RKO (cell line): ENCODE results near the gene COX20.
"Not testable (repeated sequence)": the region's sequence is repeated elsewhere in the genome, so short reads cannot be mapped to it uniquely, and the experiment has no call there.

Experiments
- DNase-seq: peaks from one replicate; pipeline ENCODE4 v3.0.0-alpha.2; 2016; ENCODE audit warnings: low spot score

Gene COX20

DNA sequence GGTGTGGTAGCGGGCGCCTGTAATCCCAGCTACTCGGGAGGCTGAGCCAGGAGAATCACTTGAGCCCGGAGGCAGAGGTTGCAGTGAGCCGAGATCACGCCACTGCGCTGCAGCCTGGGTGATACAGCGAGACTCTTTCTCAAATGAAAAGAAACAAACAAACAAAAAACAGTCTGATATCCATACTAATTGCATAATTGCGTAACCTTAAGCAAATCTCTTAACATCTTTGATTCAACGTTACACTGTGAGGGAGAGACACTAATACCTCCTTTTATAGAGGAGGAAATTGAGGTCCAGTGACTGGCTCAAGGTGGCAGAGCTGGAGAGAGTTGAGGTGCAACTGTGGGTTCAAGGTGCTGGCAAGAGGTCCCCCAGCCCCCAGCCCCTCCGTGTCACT lies 12.6 kb upstream of the COX20 start:
- no peak for DNase-seq

DNA sequence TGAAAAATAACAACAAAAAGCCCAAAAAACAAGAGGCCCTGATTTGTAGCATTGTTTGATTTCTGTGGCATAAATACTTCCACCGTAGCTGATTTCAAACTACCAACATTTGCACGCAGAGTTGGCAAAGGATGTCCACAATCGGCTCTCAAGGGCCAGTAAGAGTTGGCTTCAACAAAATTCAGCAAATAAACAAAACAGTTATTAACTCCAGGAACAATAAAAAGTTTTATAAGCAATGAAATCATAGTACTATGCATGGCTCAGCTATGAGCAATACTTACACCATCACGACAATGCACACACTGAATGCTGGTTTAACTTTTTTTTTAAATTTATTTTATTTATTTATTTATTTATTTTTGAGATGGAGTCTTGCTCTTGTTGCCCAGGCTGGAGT lies 8.7 kb upstream of the COX20 start:
- DNase-seq = no peak

DNA sequence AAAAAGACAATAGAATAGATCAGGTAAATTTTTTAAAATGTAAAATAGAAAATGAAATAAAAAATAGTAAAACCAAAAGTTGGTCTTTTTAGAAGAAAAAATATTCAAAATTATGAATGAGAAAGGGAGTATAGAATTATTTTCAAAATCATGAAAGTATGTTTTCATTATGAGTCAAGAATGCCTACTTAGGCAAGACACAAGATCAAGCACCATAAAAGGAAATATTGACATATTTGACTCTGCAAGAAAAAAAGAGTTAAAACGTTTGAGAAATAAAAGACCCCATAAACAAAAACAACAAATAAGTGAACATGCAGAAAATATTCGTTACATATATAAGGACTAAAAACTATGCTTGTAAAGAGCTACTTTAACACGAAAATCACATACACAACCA lies 4.8 kb upstream of the COX20 start:
- no peak for DNase-seq

GRCh38 chr1:244833260-244833659 lies 2.2 kb upstream of the COX20 start:
- not testable (repeated sequence) for DNase-seq

- DNase-seq = peak; percentile 89
These were observed 1.5 kb upstream of the COX20 start for GRCh38 chr1:244833734-244834542.

DNA sequence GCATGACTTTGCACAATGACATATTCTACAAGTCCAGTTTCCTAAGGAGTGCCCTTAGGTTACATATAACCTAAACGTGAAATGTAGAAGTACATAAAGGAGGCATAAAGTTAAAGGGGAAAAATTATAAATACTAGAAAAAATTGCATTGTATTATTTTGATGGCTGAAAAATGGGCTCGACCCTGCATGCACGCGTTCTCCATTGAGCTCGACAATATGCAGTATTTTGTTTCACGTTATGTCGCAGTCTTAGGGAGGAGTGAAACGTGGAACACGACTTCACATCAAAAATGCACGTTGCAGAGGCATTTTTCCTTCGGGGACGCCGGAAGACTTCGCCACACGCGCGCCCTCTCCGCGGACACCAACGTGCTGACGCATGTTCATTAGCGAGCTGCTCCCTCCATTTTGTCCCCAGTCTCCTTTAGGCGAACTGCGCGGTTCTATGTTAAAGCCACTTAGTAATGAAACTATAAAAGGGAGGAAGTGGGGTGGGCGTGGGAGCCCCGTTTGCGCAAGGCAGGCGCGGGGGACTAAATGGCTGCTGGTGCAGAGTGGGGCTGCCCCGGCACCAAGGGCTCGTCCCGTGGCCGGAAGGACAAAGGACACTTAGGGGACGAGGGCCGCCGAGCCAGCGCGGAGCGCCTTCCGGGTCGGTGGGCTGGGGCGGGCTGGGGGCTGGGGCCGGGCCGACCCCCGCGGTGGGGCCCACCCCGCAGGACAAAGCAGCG lies 749 bp upstream of the COX20 start:
- peak; percentile 94 for DNase-seq

DNA sequence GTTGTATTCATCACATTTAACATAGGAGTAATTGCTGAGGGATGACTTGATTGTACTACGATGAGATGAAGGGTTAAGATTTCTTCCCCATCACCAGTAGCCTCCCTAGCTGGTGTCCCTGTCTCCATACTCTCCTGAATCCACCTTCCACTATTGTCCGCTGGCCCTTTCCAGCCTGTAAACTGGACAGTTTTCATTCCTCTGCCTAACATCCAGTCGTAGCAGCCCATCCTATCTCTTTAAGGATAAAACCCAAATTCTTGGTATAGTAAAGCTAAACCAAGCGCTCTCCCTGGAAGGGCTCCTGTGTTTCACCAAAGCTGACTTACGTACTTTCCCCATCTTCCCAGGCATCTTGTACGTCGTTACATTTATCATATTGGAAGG lies 670 bp downstream of the COX20 start:
- DNase-seq = peak; percentile 58

GRCh38 chr1:244836584-244836983 lies 1.1 kb downstream of the COX20 start:
- DNase-seq = peak; percentile 35

- DNase-seq = peak; percentile 38
These were observed 2.3 kb downstream of the COX20 start for GRCh38 chr1:244837597-244838258.

- DNase-seq = no peak
These were observed 4.2 kb downstream of the COX20 start for GRCh38 chr1:244839656-244840055.

GRCh38 chr1:244840219-244840794 lies 4.8 kb downstream of the COX20 start:
- DNase-seq = no peak

- no peak for DNase-seq
These were observed 5.9 kb downstream of the COX20 start for GRCh38 chr1:244841273-244841927.

- DNase-seq = no peak
These were observed 7.9 kb downstream of the COX20 start for GRCh38 chr1:244843148-244843978.

DNA sequence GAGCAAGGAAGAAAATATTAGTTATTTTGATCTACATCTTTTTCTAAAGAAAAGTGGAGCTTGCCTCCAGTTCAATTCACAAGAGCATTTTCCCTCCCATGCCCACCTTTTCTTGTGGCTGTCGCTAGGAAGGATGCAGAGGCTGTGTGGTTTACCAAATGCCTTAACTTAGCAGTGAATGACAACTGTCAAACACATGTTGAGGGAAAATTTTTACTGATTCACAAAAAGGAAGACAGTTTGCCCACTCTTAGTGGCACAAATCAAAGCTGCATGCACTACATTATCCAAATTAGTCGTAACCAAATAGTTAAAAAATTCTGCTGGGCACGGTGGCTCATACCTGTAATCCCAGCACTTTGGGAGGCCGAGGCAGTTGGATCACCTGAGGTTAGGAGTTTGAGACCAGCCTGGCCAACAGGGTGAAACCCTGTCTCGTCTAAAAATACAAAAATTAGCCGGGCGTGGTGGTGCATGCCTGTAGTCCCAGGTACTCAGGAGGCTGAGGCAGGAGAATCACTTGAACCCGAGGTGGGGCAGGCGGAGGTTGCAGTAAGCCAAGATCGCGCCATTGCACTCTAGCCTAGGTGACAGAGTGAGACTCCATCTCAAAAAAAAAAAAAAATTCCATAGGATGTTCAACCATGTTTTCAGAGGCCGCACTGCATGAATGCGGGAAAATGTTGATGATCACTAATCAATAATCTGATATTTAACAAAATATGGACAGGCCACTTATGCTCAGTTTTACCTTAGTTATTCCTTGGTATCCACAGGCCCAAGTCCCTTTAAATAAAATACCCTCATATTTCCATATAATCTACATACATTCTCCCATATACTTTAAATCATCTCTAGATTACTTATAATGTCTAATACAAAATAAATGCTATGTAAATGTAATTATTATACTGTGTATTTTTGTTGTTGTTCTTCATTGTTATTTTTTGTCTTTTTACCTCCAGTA lies 9.0 kb downstream of the COX20 start:
- DNase-seq = no peak

GRCh38 chr1:244846653-244847052 lies 11.2 kb downstream of the COX20 start:
- DNase-seq = no peak

DNA sequence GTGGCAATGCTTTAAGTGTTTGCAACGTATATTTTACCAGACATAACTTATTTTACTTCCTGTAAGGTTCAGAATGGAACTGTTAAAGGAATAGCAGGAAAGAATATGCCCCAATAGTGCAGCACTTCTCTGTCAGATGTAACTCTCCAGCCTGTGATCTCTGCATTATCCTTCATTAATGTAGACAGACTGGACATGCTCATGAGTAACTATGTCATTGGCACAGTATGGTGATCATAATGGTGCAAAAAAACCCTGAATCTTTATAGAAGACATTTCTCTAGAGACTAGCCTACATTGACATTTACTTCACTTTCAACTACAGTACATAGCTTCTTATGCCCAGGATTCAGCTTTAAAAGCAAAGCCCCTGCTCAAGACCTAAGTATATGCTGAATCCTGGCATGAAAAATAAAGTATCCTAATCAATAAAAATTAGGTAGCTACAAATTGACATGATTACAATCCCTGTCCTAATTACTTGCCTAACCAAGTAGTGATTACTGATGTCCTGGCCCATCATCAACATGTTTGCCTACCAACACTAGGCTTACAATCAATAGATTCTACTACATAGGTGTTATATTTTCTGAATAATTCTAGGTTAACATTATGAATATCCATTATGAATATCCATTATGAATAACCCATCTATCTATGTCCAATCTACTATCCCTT lies 13.9 kb downstream of the COX20 start:
- no peak for DNase-seq

- DNase-seq = no peak
These were observed 14.8 kb downstream of the COX20 start for GRCh38 chr1:244850099-244850852.

- DNase-seq = no peak
These were observed 15.4 kb downstream of the COX20 start for GRCh38 chr1:244850896-244851295.
